A549 (cell line): Measurements from ENCODE around the gene PDPR.
"Not testable (repeated sequence)": the region's sequence is repeated elsewhere in the genome, so short reads cannot be mapped to it uniquely, and the experiment has no call there.

Source experiments
- CTCF ChIP-seq: fragments of >200 bp; sonication (Bioruptor Twin); formaldehyde crosslinking; IDR thresholded peaks from 3 replicates; pipeline ENCODE4 v1.5.1; 2016
- EP300 ChIP-seq, 2 experiments: fragments of >200 bp; sonication (Bioruptor Twin); formaldehyde crosslinking; IDR thresholded peaks; 2 replicates in 1 of 2; 3 replicates in 1 of 2; pipeline ENCODE4 v1.6.1; 2016 to 2017
- KDM1A ChIP-seq: fragments of 200-600 bp; sonication (generic); IDR thresholded peaks from 2 replicates; pipeline ENCODE4 v1.6.1; 2016; ENCODE audit warnings: low read depth, mild to moderate bottlenecking
- ZFP36 ChIP-seq: fragments of 450-650 bp; IDR thresholded peaks from 2 replicates; pipeline ENCODE4 v1.6.1; 2014; ENCODE audit warnings: borderline replicate concordance; ENCODE audit not compliant: partially characterized antibody

GRCh38 chr16:70187858-70188607, 73.9 kb downstream of the PDPR start:
- not testable (repeated sequence) for TF ChIP-seq KDM1A; CTCF; EP300 (IDR thresholded peaks at IDR 0.05); ZFP36
